GM06990 (cell line): ENCODE data around the gene RNF126.

Experiments used
- DNase-seq: peaks from one replicate; pipeline ENCODE4 v3.0.0-alpha.2; 2011; ENCODE audit not compliant: insufficient read length; ENCODE audit errors: extremely low read depth
- H3K27me3 ChIP-seq: replicated peaks from 2 replicates; pipeline ENCODE4 v1.6.0; 2011; ENCODE audit warnings: low read length; ENCODE audit not compliant: control insufficient read depth, insufficient read depth
- H3K36me3 ChIP-seq: 2 replicates; pipeline ENCODE4 v1.5.1; 2011; ENCODE audit warnings: low read length; ENCODE audit not compliant: control insufficient read depth, insufficient read depth
- H3K4me3 ChIP-seq: replicated peaks from 2 replicates; pipeline ENCODE4 v1.5.1; 2011; ENCODE audit warnings: low read depth, mild to moderate bottlenecking, control low read depth, low read length
- CTCF ChIP-seq: IDR thresholded peaks from 2 replicates; pipeline ENCODE4 v1.5.1; 2011; ENCODE audit warnings: low read length, control low read depth, mild to moderate bottlenecking, inconsistent platforms; ENCODE audit not compliant: insufficient read depth, poor library complexity, severe bottlenecking

The RNF126 gene

GRCh38 chr19:640606-641189, 22.3 kb downstream of the RNF126 start:
- Histone ChIP-seq H3K4me3 (no peak overlapping the region), H3K36me3 (peaks cover 4% of the 10 kb centered on the region; the same call in 1 of the 2 replicates), H3K27me3 (no peaks in the 10 kb centered on the region)
- no peak for DNase-seq
- TF ChIP-seq CTCF = no peak

GRCh38 chr19:640161-640558, 22.9 kb downstream of the RNF126 start:
- no peak for TF ChIP-seq CTCF
- H3K36me3 ChIP-seq = peaks cover 2% of the 10 kb centered on the region; the same call in 1 of the 2 replicates
- H3K27me3 ChIP-seq = no peaks in the 10 kb centered on the region
- H3K4me3 ChIP-seq = peak overlapping the region; percentile 28
- DNase-seq = no peak

GRCh38 chr19:639253-640160, 23.5 kb downstream of the RNF126 start, which contains the start of gene FGF22:
Gene FGF22, plus strand, starts transcription at chr19:639879. Its CDS starts 47 bp downstream, at chr19:639926.
- no peak for TF ChIP-seq CTCF
- Histone ChIP-seq H3K27me3 (no peaks in the 10 kb centered on the region), H3K36me3 (no peaks in the 10 kb centered on the region), H3K4me3 (peak within 1 kb of the TSS; percentile 60)
- peak; percentile 88 for DNase-seq

- no peaks in the 10 kb centered on the region for H3K27me3 ChIP-seq
- TF ChIP-seq CTCF = no peak
- no peak overlapping the region; the same call in 1 of the 2 replicates for H3K4me3 ChIP-seq
- H3K36me3 ChIP-seq = no peaks in the 10 kb centered on the region
- DNase-seq = no peak
Measured at GRCh38 chr19:638906-639252, 24.1 kb downstream of the RNF126 start.

GRCh38 chr19:634975-635652, 27.9 kb downstream of the RNF126 start:
- no peak for TF ChIP-seq CTCF
- H3K4me3 ChIP-seq = no peak overlapping the region
- peaks cover under 1% of the 10 kb centered on the region for H3K36me3 ChIP-seq
- no peaks in the 10 kb centered on the region for H3K27me3 ChIP-seq
- DNase-seq = no peak
